ENCODE data around the gene TBC1D1. TPM values are rescaled to one million over a fixed set of nuclear protein-coding genes. Genes with fewer than 3 reads are reported as not detected.

TBC1D1 gene
- total RNA-seq, 1 donor from 2014 or later, result 58.5 TPM

GRCh38 chr4:37946503-37947179 is 55.8 kb downstream of the TBC1D1 start:
- DNase-seq (ENCODE audit: low spot score), result no peak
- Mint-ChIP-seq H3K27ac (no peak overlapping the region), H3K4me3 (ENCODE audit: low read depth) (no peak overlapping the region)

GRCh38 chr4:37948542-37948941 is 57.7 kb downstream of the TBC1D1 start:
- H3K4me3 Mint-ChIP-seq (ENCODE audit: low read depth), result no peak overlapping the region
- no peak overlapping the region for H3K27ac Mint-ChIP-seq
- intact Hi-C loops (cut with micrococcal nuclease), result no loop called here
- DNase-seq (ENCODE audit: low spot score), result no peak
- peaks cover 14% of the 10 kb centered on the region for H3K36me3 Mint-ChIP-seq (ENCODE audit: low read depth)
- H3K4me1 Mint-ChIP-seq (ENCODE audit: low read depth), result peaks cover 8% of the 10 kb centered on the region
- no peaks in the 10 kb centered on the region for H3K27me3 Mint-ChIP-seq (ENCODE audit: low read depth)
- H3K9me3 Mint-ChIP-seq, result no peaks in the 10 kb centered on the region

More at GRCh38 chr4:37946503-37947179, 55.8 kb downstream of the TBC1D1 start:
- peaks cover 1% of the 10 kb centered on the region for H3K27me3 Mint-ChIP-seq (ENCODE audit: low read depth)
- intact Hi-C loops (cut with micrococcal nuclease), result no loop called here
- peaks cover 5% of the 10 kb centered on the region for H3K36me3 Mint-ChIP-seq (ENCODE audit: low read depth)
- peaks cover 8% of the 10 kb centered on the region for H3K4me1 Mint-ChIP-seq (ENCODE audit: low read depth)
- H3K9me3 Mint-ChIP-seq, result peaks cover 1% of the 10 kb centered on the region

- Mint-ChIP-seq H3K36me3 (ENCODE audit: low read depth) (peaks cover 18% of the 10 kb centered on the region), H3K27me3 (ENCODE audit: low read depth) (no peaks in the 10 kb centered on the region), H3K27ac (no peak overlapping the region), H3K4me3 (ENCODE audit: low read depth) (no peak overlapping the region), H3K9me3 (no peaks in the 10 kb centered on the region), H3K4me1 (ENCODE audit: low read depth) (peaks cover 15% of the 10 kb centered on the region)
- DNase-seq (ENCODE audit: low spot score), result no peak
- intact Hi-C loops (cut with micrococcal nuclease), result no loop called here
Measured at GRCh38 chr4:37949636-37950426, 58.9 kb downstream of the TBC1D1 start.

GRCh38 chr4:37951461-37952352 is 60.8 kb downstream of the TBC1D1 start:
- H3K4me3 Mint-ChIP-seq (ENCODE audit: low read depth), result no peak overlapping the region
- no peak for DNase-seq (ENCODE audit: low spot score)
- intact Hi-C loops (cut with micrococcal nuclease), result no loop called here
- H3K4me1 Mint-ChIP-seq (ENCODE audit: low read depth), result peaks cover 14% of the 10 kb centered on the region
- H3K27ac Mint-ChIP-seq, result no peak overlapping the region
- H3K9me3 Mint-ChIP-seq, result no peaks in the 10 kb centered on the region
- H3K36me3 Mint-ChIP-seq (ENCODE audit: low read depth), result peaks cover 13% of the 10 kb centered on the region
- no peaks in the 10 kb centered on the region for H3K27me3 Mint-ChIP-seq (ENCODE audit: low read depth)

GRCh38 chr4:37953156-37953555 is 62.3 kb downstream of the TBC1D1 start:
- peaks cover 13% of the 10 kb centered on the region for H3K36me3 Mint-ChIP-seq (ENCODE audit: low read depth)
- H3K4me3 Mint-ChIP-seq (ENCODE audit: low read depth), result no peak overlapping the region
- no peak overlapping the region for H3K27ac Mint-ChIP-seq
- H3K4me1 Mint-ChIP-seq (ENCODE audit: low read depth), result peaks cover 14% of the 10 kb centered on the region
- no peaks in the 10 kb centered on the region for H3K27me3 Mint-ChIP-seq (ENCODE audit: low read depth)
- no peaks in the 10 kb centered on the region for H3K9me3 Mint-ChIP-seq
- intact Hi-C loops (cut with micrococcal nuclease), result no loop called here
- DNase-seq (ENCODE audit: low spot score), result no peak

- intact Hi-C loops (cut with micrococcal nuclease), result loop anchor here (1.0 kb wide), 1 partner anchor 24 kb away; no protein-coding TSS in a partner anchor
- Mint-ChIP-seq H3K4me3 (ENCODE audit: low read depth) (no peak overlapping the region), H3K4me1 (ENCODE audit: low read depth) (peaks cover 12% of the 10 kb centered on the region), H3K36me3 (ENCODE audit: low read depth) (peaks cover 13% of the 10 kb centered on the region), H3K27ac (no peak overlapping the region), H3K27me3 (ENCODE audit: low read depth) (no peaks in the 10 kb centered on the region), H3K9me3 (no peaks in the 10 kb centered on the region)
- DNase-seq (ENCODE audit: low spot score), result no peak
Measured at GRCh38 chr4:37953620-37954293, 62.9 kb downstream of the TBC1D1 start.

- peaks cover 13% of the 10 kb centered on the region for H3K36me3 Mint-ChIP-seq (ENCODE audit: low read depth)
- intact Hi-C loops (cut with micrococcal nuclease), result no loop called here
- H3K27ac Mint-ChIP-seq, result no peak overlapping the region
- H3K9me3 Mint-ChIP-seq, result no peaks in the 10 kb centered on the region
- no peak for DNase-seq (ENCODE audit: low spot score)
- no peak overlapping the region for H3K4me3 Mint-ChIP-seq (ENCODE audit: low read depth)
- peaks cover 10% of the 10 kb centered on the region for H3K4me1 Mint-ChIP-seq (ENCODE audit: low read depth)
- H3K27me3 Mint-ChIP-seq (ENCODE audit: low read depth), result no peaks in the 10 kb centered on the region
Measured at GRCh38 chr4:37956941-37957340, 66.1 kb downstream of the TBC1D1 start.

- H3K27ac Mint-ChIP-seq, result no peak overlapping the region
- H3K4me3 Mint-ChIP-seq (ENCODE audit: low read depth), result no peak overlapping the region
- peaks cover 13% of the 10 kb centered on the region for H3K4me1 Mint-ChIP-seq (ENCODE audit: low read depth)
- peaks cover 4% of the 10 kb centered on the region for H3K36me3 Mint-ChIP-seq (ENCODE audit: low read depth)
- H3K9me3 Mint-ChIP-seq, result no peaks in the 10 kb centered on the region
- no peak for DNase-seq (ENCODE audit: low spot score)
- intact Hi-C loops (cut with micrococcal nuclease), result no loop called here
- no peaks in the 10 kb centered on the region for H3K27me3 Mint-ChIP-seq (ENCODE audit: low read depth)
Measured at GRCh38 chr4:37958932-37959331, 68.0 kb downstream of the TBC1D1 start.

GRCh38 chr4:37960098-37960497 is 69.2 kb downstream of the TBC1D1 start, which contains the start of gene PTTG2:
TSS of gene PTTG2 (plus strand) at chr4:37960398. CDS start at chr4:37960435, 37 bp downstream.
- H3K27me3 Mint-ChIP-seq (ENCODE audit: low read depth), result no peaks in the 10 kb centered on the region
- no peak within 1 kb of the TSS for H3K27ac Mint-ChIP-seq
- no peaks in the 10 kb centered on the region for H3K9me3 Mint-ChIP-seq
- H3K4me1 Mint-ChIP-seq (ENCODE audit: low read depth), result peaks cover 6% of the 10 kb centered on the region
- H3K36me3 Mint-ChIP-seq (ENCODE audit: low read depth), result no peaks in the 10 kb centered on the region
- intact Hi-C loops (cut with micrococcal nuclease), result no loop called here
- DNase-seq (ENCODE audit: low spot score), result no peak
- H3K4me3 Mint-ChIP-seq (ENCODE audit: low read depth), result no peak within 1 kb of the TSS

- Mint-ChIP-seq H3K4me1 (ENCODE audit: low read depth) (peaks cover 3% of the 10 kb centered on the region), H3K9me3 (no peaks in the 10 kb centered on the region), H3K27me3 (ENCODE audit: low read depth) (no peaks in the 10 kb centered on the region), H3K36me3 (ENCODE audit: low read depth) (no peaks in the 10 kb centered on the region), H3K27ac (no peak overlapping the region), H3K4me3 (ENCODE audit: low read depth) (no peak overlapping the region)
- intact Hi-C loops (cut with micrococcal nuclease), result no loop called here
- no peak for DNase-seq (ENCODE audit: low spot score)
Measured at GRCh38 chr4:37960679-37961450, 70.0 kb downstream of the TBC1D1 start.

- Mint-ChIP-seq H3K27ac (no peak overlapping the region), H3K9me3 (peaks cover 3% of the 10 kb centered on the region), H3K36me3 (ENCODE audit: low read depth) (no peaks in the 10 kb centered on the region), H3K4me1 (ENCODE audit: low read depth) (peaks cover 6% of the 10 kb centered on the region), H3K27me3 (ENCODE audit: low read depth) (no peaks in the 10 kb centered on the region), H3K4me3 (ENCODE audit: low read depth) (no peak overlapping the region)
- intact Hi-C loops (cut with micrococcal nuclease), result no loop called here
- DNase-seq (ENCODE audit: low spot score), result no peak
Measured at GRCh38 chr4:37964734-37965457, 74.0 kb downstream of the TBC1D1 start.
